CMK (cell line): Measurements from ENCODE around the gene ST6GAL2.
A peak's percentile ranks its signal among the peaks of the same experiment; 100 is the strongest.

Experiments used
- DNase-seq: peaks from one replicate; pipeline ENCODE4 v3.0.0-alpha.2; 2010; ENCODE audit warnings: low read depth

Gene ST6GAL2

GRCh38 chr2:106827158-106827557, 58.8 kb downstream of the ST6GAL2 start:
- no peak for DNase-seq

GRCh38 chr2:106825161-106825560, 60.8 kb downstream of the ST6GAL2 start:
- no peak for DNase-seq

- no peak for DNase-seq
Measured at GRCh38 chr2:106816974-106817373, 69.0 kb downstream of the ST6GAL2 start.

- DNase-seq = no peak
Measured at GRCh38 chr2:106812841-106813240, 73.1 kb downstream of the ST6GAL2 start.

- DNase-seq = no peak
Measured at GRCh38 chr2:106812383-106812782, 73.6 kb downstream of the ST6GAL2 start.

- DNase-seq = no peak
Measured at GRCh38 chr2:106805716-106806115, 80.3 kb downstream of the ST6GAL2 start.

GRCh38 chr2:106804161-106804560, 81.8 kb downstream of the ST6GAL2 start:
- no peak for DNase-seq

GRCh38 chr2:106800976-106801655, 84.9 kb downstream of the ST6GAL2 start:
- DNase-seq = no peak

GRCh38 chr2:106800180-106800579, 85.8 kb downstream of the ST6GAL2 start:
- no peak for DNase-seq

- no peak for DNase-seq
Measured at GRCh38 chr2:106798826-106799552, 87.0 kb downstream of the ST6GAL2 start.

GRCh38 chr2:106797494-106797893, 88.5 kb downstream of the ST6GAL2 start:
- DNase-seq = no peak

GRCh38 chr2:106792671-106793070, 93.3 kb downstream of the ST6GAL2 start:
- DNase-seq = no peak

- peak; percentile 54 for DNase-seq
Measured at GRCh38 chr2:106789185-106789584, 96.8 kb downstream of the ST6GAL2 start.

- DNase-seq = no peak
Measured at GRCh38 chr2:106782681-106783080, 103.3 kb downstream of the ST6GAL2 start.

GRCh38 chr2:106781196-106781595, 104.8 kb downstream of the ST6GAL2 start:
- no peak for DNase-seq

- DNase-seq = no peak
Measured at GRCh38 chr2:106771811-106772210, 114.2 kb downstream of the ST6GAL2 start.

GRCh38 chr2:106770986-106771385, 115.0 kb downstream of the ST6GAL2 start:
- no peak for DNase-seq

GRCh38 chr2:106764614-106765013, 121.4 kb downstream of the ST6GAL2 start:
- DNase-seq = no peak

- no peak for DNase-seq
Measured at GRCh38 chr2:106759966-106760365, 126.0 kb downstream of the ST6GAL2 start.

GRCh38 chr2:106758901-106759497, 127.0 kb downstream of the ST6GAL2 start:
- no peak for DNase-seq
